Effector memory CD8-positive, alpha-beta T cell (primary cell): ENCODE measurements around the gene GPSM3.
"Not testable (repeated sequence)": the region's sequence is repeated elsewhere in the genome, so short reads cannot be mapped to it uniquely, and the experiment has no call there.

Experiments
- ATAC-seq: fragments of 150-1000 bp; cut with Tn5 transposase; replicated peaks from 2 replicates; pipeline ENCODE4 v1.10.0; 2021; ENCODE audit warnings: mild to moderate bottlenecking, moderate library complexity
- DNase-seq, 3 experiments: peaks; one replicate each; pipeline ENCODE4 v3.0.0; 2021
- H3K27ac Mint-ChIP-seq, 2 donors: one replicate each; pipeline ENCODE4 v1.8.0; 2022; ENCODE audit warnings: mild to moderate bottlenecking in 2 of 2, mixed read lengths in 2 of 2, moderate library complexity in 2 of 2
- H3K27me3 Mint-ChIP-seq, 2 donors: one replicate each; pipeline ENCODE4 v1.8.0; 2022; ENCODE audit warnings: mixed read lengths in 2 of 2
- H3K36me3 Mint-ChIP-seq: one replicate; pipeline ENCODE4 v1.8.0; 2022; ENCODE audit warnings: mild to moderate bottlenecking, moderate library complexity, mixed read lengths; ENCODE audit not compliant: insufficient read depth
- H3K4me1 Mint-ChIP-seq, 2 donors: one replicate each; pipeline ENCODE4 v1.8.0; 2022; ENCODE audit warnings: low read depth in 2 of 2, mixed read lengths in 2 of 2
- H3K4me3 Mint-ChIP-seq, 2 donors: one replicate each; pipeline ENCODE4 v1.8.0; 2022; ENCODE audit warnings: mild to moderate bottlenecking in 2 of 2, mixed read lengths in 2 of 2, moderate library complexity in 2 of 2
- H3K9me3 Mint-ChIP-seq, 2 donors: one replicate each; pipeline ENCODE4 v1.8.0; 2022; ENCODE audit warnings: mixed read lengths in 2 of 2

Gene GPSM3

GRCh38 chr6:32188381-32189068 is 3.9 kb downstream of the GPSM3 start:
- H3K27me3 Mint-ChIP-seq, result no peaks in the 10 kb centered on the region
- ATAC-seq (no peak), DNase-seq (no peak)
- peaks cover 57 to 62% of the 10 kb centered on the region in 2 donors for H3K4me1 Mint-ChIP-seq
- H3K27ac Mint-ChIP-seq, result peak overlapping the region; percentile 96 to 98
- peak overlapping the region; percentile 95 to 99 for H3K4me3 Mint-ChIP-seq
- H3K36me3 Mint-ChIP-seq, result peaks cover 65% of the 10 kb centered on the region
- no peaks in the 10 kb centered on the region for H3K9me3 Mint-ChIP-seq

GRCh38 chr6:32187725-32188380 is 4.6 kb downstream of the GPSM3 start:
- Mint-ChIP-seq H3K4me3 (peak overlapping the region; percentile 95 to 99), H3K4me1 (peaks cover 54 to 57% of the 10 kb centered on the region in 2 donors), H3K27ac (peak overlapping the region; percentile 96 to 98), H3K36me3 (peaks cover 65% of the 10 kb centered on the region)
- not testable (repeated sequence) for DNase-seq, H3K9me3 Mint-ChIP-seq, ATAC-seq, H3K27me3 Mint-ChIP-seq

- peak overlapping the region; percentile 30 to 95 for H3K4me3 Mint-ChIP-seq
- no peak for ATAC-seq
- H3K36me3 Mint-ChIP-seq, result peaks cover 68% of the 10 kb centered on the region
- no peak for DNase-seq
- H3K27me3 Mint-ChIP-seq, result no peaks in the 10 kb centered on the region
- H3K9me3 Mint-ChIP-seq, result no peaks in the 10 kb centered on the region
- peaks cover 51 to 53% of the 10 kb centered on the region in 2 donors for H3K4me1 Mint-ChIP-seq
- peak overlapping the region; percentile 95 to 98 for H3K27ac Mint-ChIP-seq
Observed at GRCh38 chr6:32187009-32187709, 5.3 kb downstream of the GPSM3 start.

GRCh38 chr6:32186151-32186840 is 6.1 kb downstream of the GPSM3 start:
- peak overlapping the region; percentile 95 to 96 for H3K27ac Mint-ChIP-seq
- not testable (repeated sequence) for H3K9me3 Mint-ChIP-seq, ATAC-seq, DNase-seq, H3K27me3 Mint-ChIP-seq
- H3K4me3 Mint-ChIP-seq, result peak overlapping the region; percentile 51 to 60
- H3K4me1 Mint-ChIP-seq, result peaks cover 45 to 46% of the 10 kb centered on the region in 2 donors
- H3K36me3 Mint-ChIP-seq, result peaks cover 68% of the 10 kb centered on the region

GRCh38 chr6:32185681-32186131 is 6.7 kb downstream of the GPSM3 start:
- H3K4me3 Mint-ChIP-seq, result peak overlapping the region; percentile 25 to 60
- DNase-seq (peak in 2 of 3 experiments; percentile 29), ATAC-seq (peak; percentile 76)
- peak overlapping the region; percentile 95 to 96 for H3K27ac Mint-ChIP-seq
- H3K9me3 Mint-ChIP-seq, H3K27me3 Mint-ChIP-seq: not testable (repeated sequence)
- H3K4me1 Mint-ChIP-seq, result peaks cover 40 to 46% of the 10 kb centered on the region in 2 donors
- peaks cover 70% of the 10 kb centered on the region for H3K36me3 Mint-ChIP-seq

- Mint-ChIP-seq H3K9me3 (no peaks in the 10 kb centered on the region), H3K27me3 (no peaks in the 10 kb centered on the region), H3K36me3 (peaks cover 67% of the 10 kb centered on the region), H3K27ac (peak within 1 kb of the TSS; percentile 95 to 96), H3K4me1 (peaks cover 43 to 54% of the 10 kb centered on the region in 2 donors), H3K4me3 (no peak within 1 kb of the TSS)
- DNase-seq, result no peak
- ATAC-seq, result no peak
Observed at GRCh38 chr6:32184084-32184640, 8.3 kb downstream of the GPSM3 start, which contains the start of gene AGER. AGER (minus strand) TSS chr6:32184253; CDS start chr6:32184222, 31 bp downstream.

GRCh38 chr6:32183483-32184083 is 8.9 kb downstream of the GPSM3 start:
- ATAC-seq, result no peak
- peaks cover 62% of the 10 kb centered on the region for H3K36me3 Mint-ChIP-seq

GRCh38 chr6:32183030-32183429 is 9.4 kb downstream of the GPSM3 start:
- Mint-ChIP-seq H3K4me1 (peaks cover 42 to 54% of the 10 kb centered on the region in 2 donors), H3K36me3 (peaks cover 62% of the 10 kb centered on the region), H3K27ac (peak overlapping the region; percentile 46 to 75), H3K9me3 (no peaks in the 10 kb centered on the region), H3K27me3 (no peaks in the 10 kb centered on the region), H3K4me3 (no peak overlapping the region)
- DNase-seq, result no peak
- ATAC-seq, result no peak

More at GRCh38 chr6:32183483-32184083, 8.9 kb downstream of the GPSM3 start:
- H3K4me1 Mint-ChIP-seq, result peaks cover 43 to 54% of the 10 kb centered on the region in 2 donors
- no peak overlapping the region for H3K4me3 Mint-ChIP-seq
- peak overlapping the region in 1 of 2 donors; percentile 49 for H3K27ac Mint-ChIP-seq
- H3K27me3 Mint-ChIP-seq, result no peaks in the 10 kb centered on the region
- no peak for DNase-seq
- H3K9me3 Mint-ChIP-seq, result no peaks in the 10 kb centered on the region

- peak overlapping the region; percentile 46 to 75 for H3K27ac Mint-ChIP-seq
- no peak overlapping the region for H3K4me3 Mint-ChIP-seq
- H3K9me3 Mint-ChIP-seq, result no peaks in the 10 kb centered on the region
- DNase-seq (no peak), ATAC-seq (no peak)
- H3K4me1 Mint-ChIP-seq, result peaks cover 40 to 51% of the 10 kb centered on the region in 2 donors
- peaks cover 64% of the 10 kb centered on the region for H3K36me3 Mint-ChIP-seq
- H3K27me3 Mint-ChIP-seq, result no peaks in the 10 kb centered on the region
Observed at GRCh38 chr6:32182555-32182981, 9.9 kb downstream of the GPSM3 start.

GRCh38 chr6:32181915-32182529 is 10.4 kb downstream of the GPSM3 start:
- Mint-ChIP-seq H3K4me3 (no peak overlapping the region), H3K27me3 (no peaks in the 10 kb centered on the region), H3K36me3 (peaks cover 62% of the 10 kb centered on the region), H3K9me3 (no peaks in the 10 kb centered on the region), H3K4me1 (peaks cover 40 to 49% of the 10 kb centered on the region in 2 donors), H3K27ac (peak overlapping the region; percentile 46 to 75)
- no peak for ATAC-seq
- DNase-seq, result no peak

GRCh38 chr6:32181148-32181702 is 11.2 kb downstream of the GPSM3 start:
- H3K4me3 Mint-ChIP-seq, result no peak overlapping the region
- H3K36me3 Mint-ChIP-seq, result peaks cover 54% of the 10 kb centered on the region
- DNase-seq (no peak), ATAC-seq (no peak)
- no peaks in the 10 kb centered on the region for H3K9me3 Mint-ChIP-seq
- no peak overlapping the region for H3K27ac Mint-ChIP-seq
- no peaks in the 10 kb centered on the region for H3K27me3 Mint-ChIP-seq
- peaks cover 41 to 49% of the 10 kb centered on the region in 2 donors for H3K4me1 Mint-ChIP-seq
